GM12801 (cell line): ENCODE measurements around the gene CADM1.

Source experiments
- CTCF ChIP-seq: IDR thresholded peaks from one replicate; pipeline ENCODE4 v1.5.1; 2011; ENCODE audit warnings: control low read depth; ENCODE audit not compliant: insufficient read length; ENCODE audit errors: extremely low read depth

CADM1 gene

DNA sequence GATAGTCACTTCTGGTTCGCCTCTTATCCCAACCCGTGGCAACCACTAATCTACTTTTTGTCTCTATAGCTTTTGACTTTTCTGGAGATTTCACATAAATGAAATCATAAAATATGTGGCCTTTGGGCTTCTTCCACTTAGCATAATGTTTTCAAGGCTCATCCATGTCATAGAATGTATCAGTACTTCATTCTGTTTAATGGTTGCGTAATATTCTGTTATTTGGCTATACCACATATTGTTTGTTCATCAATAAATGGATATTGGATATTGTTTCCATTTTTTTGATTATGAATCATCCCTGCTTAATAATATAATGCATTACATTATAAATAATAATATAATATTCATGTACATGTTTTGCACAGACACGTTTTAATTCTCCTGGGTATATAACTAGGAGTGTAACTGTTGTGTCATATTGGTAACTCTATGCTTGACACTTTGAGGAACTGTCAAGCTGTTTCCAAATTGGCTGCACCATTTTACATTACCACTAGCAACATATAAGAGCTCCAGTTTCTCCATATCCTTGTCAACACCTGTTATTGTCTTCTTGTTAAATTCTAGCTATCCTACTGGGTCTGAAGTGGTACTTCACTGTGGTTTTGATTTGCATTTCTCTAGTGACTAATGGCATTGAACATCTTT, 181.5 kb downstream of the CADM1 start:
- TF ChIP-seq CTCF, result no peak

- TF ChIP-seq CTCF, result no peak
These were observed 182.5 kb downstream of the CADM1 start for GRCh38 chr11:115321605-115322289.

- TF ChIP-seq CTCF, result no peak
These were observed 186.7 kb downstream of the CADM1 start for GRCh38 chr11:115317277-115318185.

- TF ChIP-seq CTCF, result no peak
These were observed 187.5 kb downstream of the CADM1 start for GRCh38 chr11:115316696-115317095.

GRCh38 chr11:115314330-115314920, 189.8 kb downstream of the CADM1 start:
- no peak for TF ChIP-seq CTCF

- TF ChIP-seq CTCF, result no peak
These were observed 190.9 kb downstream of the CADM1 start for GRCh38 chr11:115313224-115313838.
